ENCODE data around the gene MICAL2.

MICAL2 gene

DNA sequence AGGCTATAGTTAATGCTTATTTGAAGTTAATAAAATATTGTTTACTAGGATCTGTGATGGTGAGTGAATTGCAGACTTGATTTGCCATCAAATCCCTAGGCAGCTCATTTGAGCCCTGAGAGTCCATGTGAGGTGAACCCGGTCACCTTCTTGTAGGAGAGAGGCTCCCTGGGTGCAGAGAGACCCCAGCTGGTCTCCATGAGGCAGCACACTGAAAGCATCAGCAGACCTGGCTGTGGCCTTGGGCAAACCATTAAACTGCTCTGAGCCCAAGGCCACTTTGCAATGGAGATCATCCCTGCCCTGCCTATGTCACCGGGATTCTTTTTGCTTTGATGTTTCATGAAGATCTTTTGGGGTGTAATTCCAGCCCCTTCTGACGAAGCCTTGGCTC is 125.2 kb downstream of the MICAL2 start:
- no peak for DNase-seq

DNA sequence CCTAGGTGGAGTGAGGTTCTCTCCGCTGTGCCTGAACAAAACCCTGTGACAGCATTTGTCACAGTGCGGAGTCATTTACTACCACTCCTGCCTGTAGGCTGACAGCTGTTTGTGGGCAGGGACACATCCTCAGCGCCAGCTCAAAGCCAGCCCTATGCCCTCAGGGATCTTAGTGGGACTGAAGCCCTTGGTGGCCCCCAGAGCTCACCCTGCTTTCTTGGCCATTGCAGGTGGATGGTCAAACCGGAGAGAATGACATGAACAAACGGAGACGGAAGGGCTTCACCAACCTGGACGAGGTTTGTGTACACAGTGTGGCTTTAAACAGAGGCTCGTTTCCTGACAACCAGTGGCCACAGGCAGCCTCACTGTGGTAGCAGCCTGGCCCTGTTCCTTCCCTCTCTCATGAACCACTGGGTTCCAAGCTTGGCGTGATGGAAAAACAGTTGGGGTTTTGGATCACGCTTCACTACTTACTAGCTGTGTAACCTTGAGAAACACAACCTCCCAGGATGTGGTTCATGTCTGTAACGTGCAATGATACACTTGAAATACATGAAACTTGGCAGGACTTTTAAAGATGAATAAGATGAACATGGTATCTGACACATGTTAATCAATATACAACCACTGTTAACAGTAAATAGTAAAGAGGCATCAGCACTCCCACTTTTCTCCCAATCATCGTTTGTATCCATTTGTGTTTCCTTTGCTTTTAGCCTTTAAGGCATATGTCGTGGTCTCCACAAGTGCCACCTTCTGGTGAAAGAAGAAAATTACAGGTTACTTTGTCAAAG is 125.8 kb downstream of the MICAL2 start:
- DNase-seq, result peak; percentile 74

DNA sequence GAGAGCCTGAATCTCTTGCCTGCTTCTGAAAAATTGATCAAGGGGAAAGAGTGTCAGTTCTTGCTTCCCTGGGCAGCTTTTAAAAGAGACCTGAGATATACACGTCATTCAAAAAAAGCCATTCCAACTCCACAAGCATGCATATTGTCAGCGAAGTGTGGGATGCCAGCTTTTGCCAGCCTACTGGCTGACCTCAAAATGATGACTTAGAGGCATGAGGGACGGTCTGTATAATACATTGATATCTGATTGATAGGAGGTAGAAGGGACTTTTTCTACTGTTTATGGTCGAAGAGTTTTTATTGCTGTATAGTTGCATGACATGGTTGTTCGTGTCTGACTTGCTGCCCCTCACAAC is 126.3 kb downstream of the MICAL2 start:
- no peak for DNase-seq

DNA sequence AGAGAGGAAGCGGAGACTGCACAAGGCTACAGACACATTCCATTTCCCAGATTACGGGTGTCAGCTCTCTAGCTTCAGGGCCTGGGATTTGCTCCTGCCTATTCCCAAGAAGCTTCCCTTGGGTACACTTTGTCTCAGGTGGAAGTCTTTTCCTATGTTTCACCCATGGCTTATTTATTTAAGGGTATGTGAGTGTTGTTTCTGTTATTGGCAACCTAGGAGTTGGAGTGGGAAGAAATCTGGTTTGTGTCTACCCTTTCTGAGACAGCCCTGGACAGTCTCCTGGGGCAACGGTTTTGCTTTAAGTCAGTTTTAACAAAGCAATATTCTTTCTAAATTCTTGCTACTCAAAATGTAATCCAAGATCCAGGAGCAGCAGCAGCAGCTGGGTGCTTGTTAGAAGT is 127.0 kb downstream of the MICAL2 start:
- DNase-seq, result no peak

DNA sequence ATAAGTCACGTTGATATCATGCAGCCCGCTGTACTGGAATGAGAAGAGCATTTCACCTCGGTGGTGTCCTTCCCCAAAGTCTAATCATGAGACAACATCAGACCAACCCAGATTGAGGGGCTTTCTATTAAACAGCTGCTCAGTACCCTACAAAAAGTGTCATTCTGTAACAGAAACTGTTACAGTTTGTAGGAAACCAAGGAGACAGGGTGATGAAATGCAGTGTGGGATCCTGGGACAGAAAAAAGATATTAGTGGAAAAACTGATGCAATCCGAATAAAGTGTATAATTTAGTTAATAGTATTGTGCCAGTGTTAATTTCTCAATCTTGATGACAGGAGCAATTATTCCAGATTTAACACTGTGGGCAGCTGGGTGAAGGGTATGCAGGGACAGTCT is 128.0 kb downstream of the MICAL2 start:
- DNase-seq, result no peak

DNA sequence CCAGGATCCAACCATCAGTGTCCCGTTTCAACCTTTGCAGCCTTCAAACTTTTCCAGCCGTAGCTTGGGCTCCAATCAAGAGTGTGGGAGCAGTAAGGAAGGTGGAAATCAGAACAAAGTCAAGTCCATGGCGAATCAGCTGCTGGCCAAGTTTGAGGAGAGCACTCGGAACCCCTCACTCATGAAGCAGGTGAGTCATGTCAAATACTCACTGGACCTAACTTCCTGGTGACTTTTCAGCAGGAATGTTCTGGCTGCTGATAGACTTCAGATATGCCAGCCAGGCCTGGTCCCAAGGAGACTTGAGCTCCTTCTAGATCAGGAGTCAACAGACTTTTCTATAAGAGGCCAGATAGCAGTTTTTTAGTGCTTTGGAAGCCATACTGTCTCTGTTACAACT is 129.0 kb downstream of the MICAL2 start:
- DNase-seq, result no peak

DNA sequence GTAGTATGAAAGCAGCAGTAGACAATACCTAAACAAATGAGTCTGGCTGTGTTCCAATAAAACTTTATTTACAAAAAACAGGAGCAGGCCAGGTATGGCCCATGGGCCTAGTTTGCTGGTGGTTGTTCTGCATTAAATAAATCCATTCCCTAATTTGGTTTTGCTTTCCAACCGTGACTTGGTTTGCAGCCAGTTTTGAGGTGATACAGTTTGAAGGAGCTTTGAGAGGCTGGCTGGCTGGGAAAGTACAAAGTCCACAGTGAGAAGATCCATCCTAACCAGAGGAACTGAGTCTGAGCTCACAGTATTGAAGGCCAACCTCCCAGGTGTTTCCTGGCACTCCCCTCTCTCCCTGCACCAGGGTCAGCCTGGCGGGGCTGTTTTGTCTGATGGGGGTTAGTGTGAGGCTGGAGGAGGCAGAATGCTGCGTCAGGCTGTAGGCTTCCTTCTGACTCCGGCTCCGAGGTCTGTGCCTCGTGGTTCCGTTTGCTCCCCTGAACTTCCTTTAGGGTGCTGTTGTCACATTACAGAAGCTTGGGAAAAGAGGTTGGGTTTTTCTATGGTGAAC is 129.5 kb downstream of the MICAL2 start:
- no peak for DNase-seq

DNA sequence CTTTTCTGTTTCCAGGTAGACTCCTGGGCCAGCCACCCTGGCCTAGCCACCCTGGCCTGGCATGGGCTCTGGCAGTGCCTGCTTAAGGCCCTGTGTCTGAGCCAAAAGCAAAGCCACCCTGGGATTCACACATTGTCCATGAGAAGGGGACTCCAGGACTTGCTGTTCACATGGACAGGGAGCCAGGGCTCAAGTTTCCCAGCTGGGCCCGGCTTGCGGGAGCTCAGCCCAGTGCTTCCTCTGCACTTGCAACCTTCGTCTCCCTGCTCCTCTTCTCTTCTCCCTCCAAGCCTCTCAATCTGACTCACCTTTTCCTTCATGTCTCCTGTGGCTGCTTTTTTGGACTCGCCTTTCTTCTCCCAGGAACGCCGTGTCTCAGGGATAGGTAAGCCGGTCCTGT is 130.3 kb downstream of the MICAL2 start:
- no peak for DNase-seq

DNA sequence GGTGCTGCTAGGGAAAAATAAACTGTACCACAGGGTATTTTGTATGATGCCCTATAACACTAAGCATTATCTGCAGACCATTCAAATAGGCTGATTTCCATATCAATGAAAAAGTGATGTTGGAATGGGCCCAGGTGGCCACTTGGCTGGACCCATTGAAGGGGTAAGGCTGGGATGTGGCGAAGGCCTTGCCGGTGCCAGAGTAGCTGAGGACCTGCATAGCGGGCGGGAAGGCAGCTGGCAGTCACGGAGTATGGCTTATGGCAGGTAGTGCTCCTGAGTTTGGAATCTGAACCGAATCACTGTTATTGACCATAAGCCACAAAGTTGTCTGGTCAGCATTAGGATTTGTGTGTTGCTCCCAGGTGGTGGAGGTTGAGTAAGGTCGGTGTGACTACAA is 131.0 kb downstream of the MICAL2 start:
- no peak for DNase-seq

DNA sequence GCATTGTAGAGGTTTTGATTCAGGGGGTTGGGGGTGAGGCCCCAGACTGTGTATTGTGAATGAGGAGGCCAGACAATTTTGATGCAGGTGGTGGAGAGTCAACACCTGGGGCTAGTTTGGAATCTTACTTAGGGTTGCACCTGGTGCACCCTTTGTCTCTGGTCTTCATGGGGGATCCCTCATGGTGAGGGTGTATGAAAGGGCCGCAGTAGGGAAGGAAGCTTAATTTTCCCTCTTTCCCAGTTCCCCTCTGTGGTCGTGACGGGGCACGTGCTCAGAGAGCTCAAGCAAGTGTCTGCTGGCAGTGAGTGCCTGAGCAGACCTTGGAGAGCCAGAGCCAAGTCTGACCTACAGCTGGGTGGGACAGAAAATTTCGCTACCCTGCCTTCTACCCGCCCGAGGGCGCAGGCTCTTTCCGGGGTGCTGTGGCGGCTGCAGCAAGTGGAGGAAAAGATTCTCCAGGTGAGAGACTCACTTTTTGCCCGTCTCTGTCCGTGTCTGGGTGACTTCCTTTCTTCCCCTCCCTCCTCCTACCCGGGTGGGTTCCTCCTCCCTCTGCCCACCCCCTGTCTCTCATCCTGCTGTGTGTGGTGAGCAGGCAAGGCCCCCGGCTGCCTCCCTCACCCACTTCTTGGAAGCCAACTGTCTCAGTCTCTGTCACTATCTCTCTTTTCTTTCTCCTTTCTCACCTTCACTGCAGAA is 131.7 kb downstream of the MICAL2 start:
- DNase-seq, result no peak

DNA sequence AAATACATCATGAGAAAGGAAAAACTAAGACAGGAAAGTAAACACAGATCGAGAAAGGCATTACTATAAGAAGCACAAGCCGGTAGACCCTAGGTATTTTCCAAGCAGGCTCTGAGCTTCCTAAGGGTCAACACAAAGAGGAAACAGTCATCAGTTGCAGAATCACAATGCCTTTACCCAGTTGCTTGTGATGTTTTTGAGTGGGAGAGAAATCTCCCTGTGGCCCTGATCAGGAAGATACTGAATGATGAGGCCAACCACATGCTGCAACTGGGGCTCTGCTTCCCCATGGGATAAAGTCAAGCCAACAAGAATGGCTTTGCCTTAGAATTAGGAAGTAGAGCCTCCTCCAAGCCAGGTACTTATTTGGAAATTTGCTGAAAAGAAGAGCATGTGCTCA is 132.6 kb downstream of the MICAL2 start:
- no peak for DNase-seq

DNA sequence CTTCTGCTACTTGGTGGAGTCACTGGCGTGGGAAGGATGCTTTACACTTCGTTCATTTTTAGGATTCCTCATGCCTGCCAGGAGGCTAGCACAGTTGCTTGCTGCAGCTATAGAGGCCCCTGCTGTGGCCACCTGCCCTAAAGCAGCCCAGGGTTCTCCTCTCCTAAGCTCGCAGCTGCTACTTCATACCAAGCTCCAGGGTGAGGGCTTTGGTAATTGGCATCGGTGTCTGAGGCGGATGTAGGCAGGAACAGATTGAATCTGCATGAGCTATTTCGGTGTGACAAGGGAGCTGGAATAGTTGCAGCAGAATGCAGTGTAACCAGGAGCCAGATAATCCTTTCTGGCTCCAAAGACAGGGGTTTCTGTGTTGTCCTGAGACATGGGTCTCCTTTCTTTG is 133.1 kb downstream of the MICAL2 start:
- no peak for DNase-seq

DNA sequence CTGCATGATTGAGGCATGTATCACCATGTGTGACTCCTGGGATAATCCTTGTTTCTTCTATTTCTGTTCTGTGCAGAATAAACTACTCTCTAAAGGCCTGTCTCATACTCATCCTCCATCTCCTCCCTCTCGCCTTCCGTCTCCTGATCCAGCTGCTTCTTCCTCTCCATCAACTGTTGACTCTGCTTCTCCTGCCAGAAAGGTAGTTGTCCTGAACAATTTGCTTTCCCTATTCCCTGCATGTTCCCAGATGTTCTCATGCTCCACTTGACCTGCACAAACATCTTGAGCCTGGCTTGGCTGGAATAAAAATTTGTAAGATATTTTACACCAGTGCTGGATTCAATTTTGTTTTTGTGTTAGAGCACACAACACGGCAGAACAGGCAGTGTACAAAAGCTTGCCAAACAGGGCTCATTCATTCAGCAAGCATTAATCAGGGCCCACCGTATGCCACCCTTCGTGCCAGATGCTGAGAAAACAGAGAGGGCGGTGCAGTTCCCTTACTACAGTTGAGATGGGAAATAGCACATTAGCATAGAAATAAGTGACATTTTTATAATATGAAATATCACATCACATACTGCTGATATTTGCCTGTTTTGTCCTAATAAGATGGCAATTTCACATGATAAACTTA is 133.6 kb downstream of the MICAL2 start:
- DNase-seq, result no peak

DNA sequence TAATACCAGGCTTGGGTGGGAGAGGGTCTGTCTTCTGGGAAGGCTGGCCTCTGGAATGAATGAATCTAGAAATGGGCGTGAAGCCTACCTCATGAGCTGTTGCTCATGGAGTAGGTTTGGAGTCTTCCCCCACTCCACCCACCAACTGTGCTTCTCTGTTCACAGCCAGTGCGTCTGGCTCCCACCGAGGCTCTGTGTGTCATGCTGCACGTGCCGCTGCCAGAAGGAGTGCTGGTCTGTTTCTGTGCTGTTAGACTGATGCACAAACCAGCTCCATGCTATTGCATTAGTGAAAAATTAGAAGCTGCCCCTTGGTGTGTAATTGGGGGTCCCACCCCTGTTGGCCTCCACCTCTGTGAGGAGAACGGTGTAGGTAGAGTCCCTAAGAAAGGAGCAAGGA is 134.7 kb downstream of the MICAL2 start:
- no peak for DNase-seq

DNA sequence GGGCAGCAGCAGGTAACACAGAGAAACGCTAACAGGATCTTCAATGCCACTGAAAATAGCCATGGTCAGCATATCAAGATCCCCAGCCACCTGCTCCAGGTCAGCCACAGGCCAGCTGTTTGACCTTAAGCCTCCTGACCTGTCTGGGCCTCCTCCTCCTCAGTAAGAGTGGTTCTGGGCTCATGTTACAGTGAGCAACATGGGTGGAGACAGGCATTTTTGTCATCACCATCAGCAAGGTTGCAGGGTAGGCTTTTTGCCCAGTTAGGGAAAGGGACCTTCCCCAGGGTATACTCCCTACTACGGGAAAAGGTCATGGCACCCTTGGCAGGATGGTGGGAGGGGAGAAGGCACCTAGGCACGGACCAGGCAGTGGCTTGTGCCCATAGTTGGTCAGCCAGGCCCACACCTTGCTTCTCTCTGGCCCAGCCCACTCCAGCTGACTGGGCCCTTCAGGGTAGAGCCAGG is 135.2 kb downstream of the MICAL2 start:
- DNase-seq, result no peak

DNA sequence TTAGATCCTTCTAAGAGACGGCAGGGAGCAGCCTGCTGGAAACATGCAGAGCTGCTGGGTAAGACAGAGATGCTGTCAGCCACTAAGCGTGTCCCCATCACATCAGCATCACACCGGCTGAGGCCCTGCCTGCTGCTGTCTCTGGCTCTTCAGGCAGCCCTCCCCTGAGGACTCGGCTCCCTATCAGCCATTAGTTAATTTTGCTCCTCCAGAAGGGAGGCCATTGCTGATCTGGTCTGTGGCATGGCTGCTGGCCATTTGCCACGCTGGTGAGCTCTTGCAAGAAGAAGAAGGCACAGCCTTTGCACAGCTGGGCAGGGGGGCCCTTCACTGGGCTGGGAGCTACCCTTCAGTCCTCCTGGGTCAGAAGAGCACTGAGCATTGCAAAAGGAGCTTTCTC is 135.8 kb downstream of the MICAL2 start:
- no peak for DNase-seq

DNA sequence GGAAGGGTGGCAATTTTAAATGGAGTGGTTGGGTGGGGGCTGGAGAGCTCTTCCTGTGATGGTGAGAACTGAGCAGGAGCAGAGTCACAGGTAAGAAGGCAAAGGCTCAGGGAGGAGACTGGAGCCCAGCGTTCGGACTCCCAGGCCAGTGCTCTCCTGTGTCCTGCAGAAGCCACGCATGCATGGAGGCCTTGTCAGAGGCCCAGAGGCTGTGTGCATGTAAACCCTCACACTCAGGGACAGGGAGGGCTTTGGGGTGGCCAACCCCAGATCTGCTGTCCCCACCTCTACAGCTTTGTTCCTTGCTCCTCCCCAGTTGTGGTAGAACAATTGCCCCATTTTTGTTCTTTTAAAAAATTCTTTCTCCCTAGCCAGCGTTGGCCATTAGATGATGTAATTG is 136.6 kb downstream of the MICAL2 start:
- DNase-seq, result no peak

DNA sequence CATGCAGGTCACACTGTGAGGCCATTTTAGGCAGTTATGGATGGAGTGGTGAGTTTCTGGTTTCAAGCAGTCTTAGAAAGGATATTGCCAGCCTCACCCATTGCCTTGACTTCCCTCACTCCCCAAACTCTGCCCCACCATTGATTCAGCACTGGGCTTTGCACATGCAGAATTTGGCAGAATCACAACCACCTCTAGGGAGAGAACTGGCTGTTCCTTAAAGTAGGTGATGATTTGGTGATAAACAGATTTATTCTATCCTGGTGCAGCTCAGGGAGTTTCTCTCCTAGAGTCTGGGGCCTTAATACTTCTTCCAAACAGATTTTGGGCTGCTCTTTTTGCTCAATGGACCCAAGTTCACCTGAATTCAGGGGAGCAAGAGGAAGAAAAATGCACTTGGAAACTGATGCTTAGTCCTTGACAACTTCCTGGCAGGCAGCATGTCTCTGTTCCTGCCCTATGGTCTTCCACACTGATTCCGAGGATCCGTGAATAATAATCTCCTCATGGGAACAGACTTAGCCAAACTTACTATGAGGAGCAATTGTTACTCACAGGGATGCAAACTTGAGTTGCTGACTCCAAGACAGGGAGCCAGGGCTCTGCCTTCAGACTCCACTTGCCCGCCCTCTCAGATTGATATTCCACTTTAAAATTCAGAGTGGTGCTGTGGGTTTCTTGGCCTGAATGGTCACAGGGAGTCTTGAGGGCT is 137.3 kb downstream of the MICAL2 start:
- no peak for DNase-seq

DNA sequence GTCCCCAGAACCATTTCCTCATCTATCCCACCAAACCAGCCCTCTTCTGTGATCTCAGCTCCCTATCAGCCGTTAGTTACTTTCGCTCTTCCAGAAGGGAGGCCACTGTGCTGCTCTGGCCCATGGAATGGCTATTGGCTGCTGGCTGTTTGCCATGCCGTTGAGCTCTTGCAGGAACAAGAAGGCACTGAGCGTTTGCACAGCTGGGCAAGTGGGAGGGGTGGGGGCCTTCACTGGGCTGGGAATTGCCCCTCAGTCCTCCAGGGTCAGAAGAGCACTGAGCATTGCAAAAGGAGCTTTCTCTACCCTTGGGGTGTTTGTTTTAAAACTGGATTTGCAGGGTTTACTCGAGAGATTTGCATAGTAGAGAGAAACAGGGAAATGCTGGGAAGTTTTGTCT is 137.9 kb downstream of the MICAL2 start:
- DNase-seq, result no peak

DNA sequence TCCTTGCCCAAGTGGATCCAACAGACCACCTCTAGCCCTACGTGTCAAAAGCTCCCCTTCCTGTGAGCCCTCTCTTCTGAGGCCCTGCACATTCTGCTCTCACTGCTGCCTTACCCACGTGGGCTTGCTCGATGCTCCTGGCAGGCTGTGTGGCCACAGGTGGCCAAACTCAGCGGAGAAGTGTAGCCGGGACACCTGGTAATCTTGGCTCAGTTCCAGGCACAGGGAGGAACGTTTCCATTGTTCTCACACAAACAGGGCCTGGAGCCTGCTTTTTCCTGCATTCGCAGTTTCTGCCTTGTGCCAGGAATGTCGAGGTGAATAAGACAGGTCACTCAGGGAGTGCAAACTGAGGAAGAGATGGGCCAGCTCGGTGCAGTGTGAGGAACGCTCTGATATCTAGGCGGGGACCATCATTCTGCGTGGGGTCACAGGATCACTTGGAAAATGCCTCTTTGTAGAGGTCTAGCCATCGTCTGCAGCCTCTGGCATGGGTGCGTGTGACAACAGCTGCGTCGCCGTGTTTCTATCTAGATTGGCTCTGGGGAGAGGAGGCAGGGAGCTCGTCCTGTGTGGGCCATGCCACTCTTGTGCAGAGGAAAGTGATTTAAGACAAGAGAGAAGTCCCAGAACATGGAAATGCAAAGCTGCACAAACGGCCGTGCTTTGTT is 139.3 kb downstream of the MICAL2 start:
- DNase-seq, result no peak

DNA sequence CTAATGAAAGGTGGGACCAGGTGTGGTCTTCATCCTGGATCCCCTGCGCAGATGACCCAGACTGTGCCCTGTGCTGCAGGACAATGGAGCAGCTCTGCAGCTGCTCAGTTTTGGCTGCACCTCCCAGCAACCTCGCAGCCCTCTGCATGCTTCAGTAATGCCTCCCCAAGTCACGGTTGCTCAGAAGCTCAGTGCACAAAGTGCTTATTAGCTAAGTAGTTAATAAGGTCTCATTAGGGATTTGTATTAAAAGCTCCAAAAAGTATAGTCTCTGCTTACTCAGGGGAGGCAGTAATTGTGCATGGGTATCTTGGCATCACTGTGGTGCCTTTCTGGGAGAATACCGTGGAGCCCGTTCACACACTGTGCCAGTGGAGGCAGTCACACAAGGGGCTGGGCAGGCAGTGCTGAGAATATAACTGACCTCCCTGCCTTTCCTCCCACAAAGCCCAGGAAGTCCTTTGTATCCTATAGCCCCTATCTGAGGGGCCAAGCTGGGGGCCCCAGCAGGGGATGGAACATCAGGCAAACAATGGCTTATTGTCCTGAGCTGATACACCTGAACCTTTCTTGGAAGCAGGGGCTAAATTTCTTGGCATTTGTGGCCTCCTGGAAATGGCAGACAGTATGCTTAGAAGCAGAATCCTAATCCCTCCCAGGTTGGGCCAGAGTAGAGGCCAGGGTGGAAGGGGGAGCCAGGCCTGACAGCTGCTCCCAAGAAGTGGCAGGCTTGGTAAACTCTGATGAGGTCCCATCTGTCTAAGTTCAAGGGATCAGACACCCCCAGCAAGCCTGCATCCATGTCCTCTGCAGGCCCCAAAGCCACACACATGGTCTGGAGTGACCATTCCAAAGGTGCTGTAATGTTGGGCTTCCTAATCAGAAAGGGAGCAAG is 141.5 kb downstream of the MICAL2 start:
- no peak for DNase-seq
